Stomach (tissue), 4 donors: ENCODE measurements around the gene POLE3.
"Not testable (repeated sequence)": the region's sequence is repeated elsewhere in the genome, so short reads cannot be mapped to it uniquely, and the experiment has no call there.

Experiments used
- CTCF ChIP-seq, 7 experiments: fragments of 450-650 bp in 4 of 7; fragments of 200-600 bp in 3 of 7; sonication (generic) in 3 of 7; IDR thresholded peaks; one replicate each; pipeline ENCODE4 v1.5.1; 2016 to 2019; ENCODE audit warnings: antibody characterized with exemption in 7 of 7, control low read depth in 2 of 7, mild to moderate bottlenecking in 1 of 7
- EP300 ChIP-seq: sonication (generic); formaldehyde crosslinking; IDR thresholded peaks from one replicate; pipeline ENCODE4 v1.6.1; 2017; ENCODE audit warnings: antibody characterized with exemption
- POLR2A ChIP-seq, 4 donors: fragments of 450-650 bp; IDR thresholded peaks; one replicate each; pipeline ENCODE4 v1.6.1; 2016; ENCODE audit warnings: antibody characterized with exemption in 4 of 4, control low read depth in 2 of 4, mild to moderate bottlenecking in 1 of 4, moderate library complexity in 1 of 4
- POLR2AphosphoS5 ChIP-seq, 3 donors: sonication (generic); formaldehyde crosslinking; IDR thresholded peaks; one replicate each; pipeline ENCODE4 v1.6.1; 2016; ENCODE audit warnings: antibody characterized with exemption in 3 of 3

GRCh38 chr9:113406873-113407511, 3.5 kb downstream of the POLE3 start:
- TF ChIP-seq CTCF (IDR thresholded peaks at IDR 0.05) (peak in 5 of 7 experiments; percentile 69 to 87 (median 77)), POLR2AphosphoS5 (IDR thresholded peaks at IDR 0.05) (peak in 1 of 3 donors; percentile 64)
- TF ChIP-seq POLR2A (IDR thresholded peaks at IDR 0.05); EP300: not testable (repeated sequence)
